GM23338 (cell line): ENCODE measurements around the gene DOP1B.

Experiments
- EZH2 ChIP-seq: fragments of 200-600 bp; sonication (generic); IDR thresholded peaks from one replicate; pipeline ENCODE4 v1.8.0; 2017; ENCODE audit warnings: antibody characterized with exemption, mild to moderate bottlenecking, low read depth; ENCODE audit not compliant: unreplicated experiment
- JUNB ChIP-seq: IDR thresholded peaks from one replicate; pipeline ENCODE4 v1.6.1; 2016; ENCODE audit warnings: antibody characterized with exemption; ENCODE audit not compliant: unreplicated experiment
- POLR2AphosphoS5 ChIP-seq: IDR thresholded peaks from 2 replicates; pipeline ENCODE4 v1.6.1; 2016; ENCODE audit warnings: antibody characterized with exemption, low read depth
- ZNF331 ChIP-seq: fragments of 250-450 bp; sonication (Bioruptor Pico); IDR thresholded peaks from 2 replicates; pipeline ENCODE4 v1.5.0; 2020; ENCODE audit warnings: low read depth, mild to moderate bottlenecking, moderate library complexity
- TF ChIP-seq, protein P1 (sequence below), 2 experiments: fragments of 200-600 bp in 1 of 2; sonication (generic) in 1 of 2; conservative IDR thresholded peaks; 2 replicates each; pipeline versions ENCODE4 v1.5.1 to v1.6.1; 2016 to 2017; ENCODE audit warnings: antibody characterized with exemption in 2 of 2, low read depth in 2 of 2, mild to moderate bottlenecking in 2 of 2, moderate library complexity in 1 of 2
- TF ChIP-seq, protein P2 (sequence below): fragments of 250-450 bp; sonication (Bioruptor Pico); IDR thresholded peaks from 2 replicates; pipeline ENCODE4 v1.5.0; 2020; ENCODE audit warnings: mild to moderate bottlenecking, moderate library complexity

DNA sequence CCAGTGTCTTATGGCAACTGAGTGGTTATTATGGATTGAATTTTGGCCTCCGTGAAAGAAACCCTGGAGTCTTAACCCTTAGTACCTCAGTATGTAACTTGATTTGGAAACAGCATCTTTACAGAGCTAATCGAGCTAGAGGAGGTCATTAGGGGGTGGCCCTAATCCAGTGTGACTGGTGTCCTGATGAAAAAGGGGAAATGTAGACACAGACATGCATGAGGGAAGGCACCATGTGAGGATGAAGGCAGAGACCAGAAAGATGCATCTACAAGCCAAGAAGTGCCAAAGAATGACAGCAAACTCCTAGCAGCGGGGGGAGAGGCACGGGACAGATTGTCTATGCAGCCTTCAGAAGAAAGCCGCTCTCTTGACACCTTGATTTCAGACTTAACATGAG, 14.7 kb downstream of the DOP1B start:
- TF ChIP-seq, protein P1, sequence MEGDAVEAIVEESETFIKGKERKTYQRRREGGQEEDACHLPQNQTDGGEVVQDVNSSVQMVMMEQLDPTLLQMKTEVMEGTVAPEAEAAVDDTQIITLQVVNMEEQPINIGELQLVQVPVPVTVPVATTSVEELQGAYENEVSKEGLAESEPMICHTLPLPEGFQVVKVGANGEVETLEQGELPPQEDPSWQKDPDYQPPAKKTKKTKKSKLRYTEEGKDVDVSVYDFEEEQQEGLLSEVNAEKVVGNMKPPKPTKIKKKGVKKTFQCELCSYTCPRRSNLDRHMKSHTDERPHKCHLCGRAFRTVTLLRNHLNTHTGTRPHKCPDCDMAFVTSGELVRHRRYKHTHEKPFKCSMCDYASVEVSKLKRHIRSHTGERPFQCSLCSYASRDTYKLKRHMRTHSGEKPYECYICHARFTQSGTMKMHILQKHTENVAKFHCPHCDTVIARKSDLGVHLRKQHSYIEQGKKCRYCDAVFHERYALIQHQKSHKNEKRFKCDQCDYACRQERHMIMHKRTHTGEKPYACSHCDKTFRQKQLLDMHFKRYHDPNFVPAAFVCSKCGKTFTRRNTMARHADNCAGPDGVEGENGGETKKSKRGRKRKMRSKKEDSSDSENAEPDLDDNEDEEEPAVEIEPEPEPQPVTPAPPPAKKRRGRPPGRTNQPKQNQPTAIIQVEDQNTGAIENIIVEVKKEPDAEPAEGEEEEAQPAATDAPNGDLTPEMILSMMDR (conservative IDR thresholded peaks at IDR 0.05; ENCODE audit: low read depth in 2 of 2): no peak
- TF ChIP-seq, protein P2, sequence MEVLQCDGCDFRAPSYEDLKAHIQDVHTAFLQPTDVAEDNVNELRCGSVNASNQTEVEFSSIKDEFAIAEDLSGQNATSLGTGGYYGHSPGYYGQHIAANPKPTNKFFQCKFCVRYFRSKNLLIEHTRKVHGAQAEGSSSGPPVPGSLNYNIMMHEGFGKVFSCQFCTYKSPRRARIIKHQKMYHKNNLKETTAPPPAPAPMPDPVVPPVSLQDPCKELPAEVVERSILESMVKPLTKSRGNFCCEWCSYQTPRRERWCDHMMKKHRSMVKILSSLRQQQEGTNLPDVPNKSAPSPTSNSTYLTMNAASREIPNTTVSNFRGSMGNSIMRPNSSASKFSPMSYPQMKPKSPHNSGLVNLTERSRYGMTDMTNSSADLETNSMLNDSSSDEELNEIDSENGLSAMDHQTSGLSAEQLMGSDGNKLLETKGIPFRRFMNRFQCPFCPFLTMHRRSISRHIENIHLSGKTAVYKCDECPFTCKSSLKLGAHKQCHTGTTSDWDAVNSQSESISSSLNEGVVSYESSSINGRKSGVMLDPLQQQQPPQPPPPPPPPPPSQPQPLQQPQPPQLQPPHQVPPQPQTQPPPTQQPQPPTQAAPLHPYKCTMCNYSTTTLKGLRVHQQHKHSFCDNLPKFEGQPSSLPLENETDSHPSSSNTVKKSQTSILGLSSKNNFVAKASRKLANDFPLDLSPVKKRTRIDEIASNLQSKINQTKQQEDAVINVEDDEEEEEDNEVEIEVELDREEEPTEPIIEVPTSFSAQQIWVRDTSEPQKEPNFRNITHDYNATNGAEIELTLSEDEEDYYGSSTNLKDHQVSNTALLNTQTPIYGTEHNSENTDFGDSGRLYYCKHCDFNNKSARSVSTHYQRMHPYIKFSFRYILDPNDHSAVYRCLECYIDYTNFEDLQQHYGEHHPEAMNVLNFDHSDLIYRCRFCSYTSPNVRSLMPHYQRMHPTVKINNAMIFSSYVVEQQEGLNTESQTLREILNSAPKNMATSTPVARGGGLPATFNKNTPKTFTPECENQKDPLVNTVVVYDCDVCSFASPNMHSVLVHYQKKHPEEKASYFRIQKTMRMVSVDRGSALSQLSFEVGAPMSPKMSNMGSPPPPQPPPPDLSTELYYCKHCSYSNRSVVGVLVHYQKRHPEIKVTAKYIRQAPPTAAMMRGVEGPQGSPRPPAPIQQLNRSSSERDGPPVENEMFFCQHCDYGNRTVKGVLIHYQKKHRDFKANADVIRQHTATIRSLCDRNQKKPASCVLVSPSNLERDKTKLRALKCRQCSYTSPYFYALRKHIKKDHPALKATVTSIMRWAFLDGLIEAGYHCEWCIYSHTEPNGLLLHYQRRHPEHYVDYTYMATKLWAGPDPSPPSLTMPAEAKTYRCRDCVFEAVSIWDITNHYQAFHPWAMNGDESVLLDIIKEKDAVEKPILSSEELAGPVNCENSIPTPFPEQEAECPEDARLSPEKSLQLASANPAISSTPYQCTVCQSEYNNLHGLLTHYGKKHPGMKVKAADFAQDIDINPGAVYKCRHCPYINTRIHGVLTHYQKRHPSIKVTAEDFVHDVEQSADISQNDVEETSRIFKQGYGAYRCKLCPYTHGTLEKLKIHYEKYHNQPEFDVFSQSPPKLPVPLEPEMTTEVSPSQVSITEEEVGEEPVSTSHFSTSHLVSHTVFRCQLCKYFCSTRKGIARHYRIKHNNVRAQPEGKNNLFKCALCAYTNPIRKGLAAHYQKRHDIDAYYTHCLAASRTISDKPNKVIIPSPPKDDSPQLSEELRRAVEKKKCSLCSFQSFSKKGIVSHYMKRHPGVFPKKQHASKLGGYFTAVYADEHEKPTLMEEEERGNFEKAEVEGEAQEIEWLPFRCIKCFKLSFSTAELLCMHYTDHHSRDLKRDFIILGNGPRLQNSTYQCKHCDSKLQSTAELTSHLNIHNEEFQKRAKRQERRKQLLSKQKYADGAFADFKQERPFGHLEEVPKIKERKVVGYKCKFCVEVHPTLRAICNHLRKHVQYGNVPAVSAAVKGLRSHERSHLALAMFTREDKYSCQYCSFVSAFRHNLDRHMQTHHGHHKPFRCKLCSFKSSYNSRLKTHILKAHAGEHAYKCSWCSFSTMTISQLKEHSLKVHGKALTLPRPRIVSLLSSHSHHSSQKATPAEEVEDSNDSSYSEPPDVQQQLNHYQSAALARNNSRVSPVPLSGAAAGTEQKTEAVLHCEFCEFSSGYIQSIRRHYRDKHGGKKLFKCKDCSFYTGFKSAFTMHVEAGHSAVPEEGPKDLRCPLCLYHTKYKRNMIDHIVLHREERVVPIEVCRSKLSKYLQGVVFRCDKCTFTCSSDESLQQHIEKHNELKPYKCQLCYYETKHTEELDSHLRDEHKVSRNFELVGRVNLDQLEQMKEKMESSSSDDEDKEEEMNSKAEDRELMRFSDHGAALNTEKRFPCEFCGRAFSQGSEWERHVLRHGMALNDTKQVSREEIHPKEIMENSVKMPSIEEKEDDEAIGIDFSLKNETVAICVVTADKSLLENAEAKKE: no peak
- TF ChIP-seq POLR2AphosphoS5 (no peak), EZH2 (no peak), JUNB (no peak), ZNF331 (CRISPR knock-in tag) (no peak)
